ENCODE measurements around the gene DLG2.
"Not testable (repeated sequence)": the region's sequence is repeated elsewhere in the genome, so short reads cannot be mapped to it uniquely, and the experiment has no call there.

Gene DLG2

GRCh38 chr11:84990141-84990540 lies 637.0 kb downstream of the DLG2 start:
- DNase-seq (ENCODE audit: low spot score) = no peak

GRCh38 chr11:84987686-84988187 lies 639.4 kb downstream of the DLG2 start:
- not testable (repeated sequence) for DNase-seq (ENCODE audit: low spot score)

- no peak for DNase-seq (ENCODE audit: low spot score)
Measured at GRCh38 chr11:84981301-84981700, 645.8 kb downstream of the DLG2 start.

GRCh38 chr11:84969103-84969502 lies 658.0 kb downstream of the DLG2 start:
- no peak for DNase-seq (ENCODE audit: low spot score)

GRCh38 chr11:84965484-84965883 lies 661.7 kb downstream of the DLG2 start:
- DNase-seq (ENCODE audit: low spot score) = no peak

GRCh38 chr11:84963240-84963639 lies 663.9 kb downstream of the DLG2 start:
- peak; percentile 49 for DNase-seq (ENCODE audit: low spot score)

- DNase-seq (ENCODE audit: low spot score) = no peak
Measured at GRCh38 chr11:84962018-84962417, 665.1 kb downstream of the DLG2 start.

GRCh38 chr11:84958295-84958694 lies 668.8 kb downstream of the DLG2 start:
- no peak for DNase-seq (ENCODE audit: low spot score)

- no peak for DNase-seq (ENCODE audit: low spot score)
Measured at GRCh38 chr11:84950569-84951270, 676.4 kb downstream of the DLG2 start.

GRCh38 chr11:84947970-84948580 lies 679.1 kb downstream of the DLG2 start:
- DNase-seq (ENCODE audit: low spot score) = no peak

GRCh38 chr11:84947070-84947469 lies 680.1 kb downstream of the DLG2 start:
- no peak for DNase-seq (ENCODE audit: low spot score)

GRCh38 chr11:84930863-84931262 lies 696.3 kb downstream of the DLG2 start:
- no peak for DNase-seq (ENCODE audit: low spot score)

- no peak for DNase-seq (ENCODE audit: low spot score)
Measured at GRCh38 chr11:84929738-84930137, 697.4 kb downstream of the DLG2 start.

GRCh38 chr11:84924154-84924692 lies 702.9 kb downstream of the DLG2 start:
- DNase-seq (ENCODE audit: low spot score) = peak; percentile 29

GRCh38 chr11:84923489-84923888 lies 703.7 kb downstream of the DLG2 start:
- DNase-seq (ENCODE audit: low spot score) = peak; percentile 17

GRCh38 chr11:84922836-84923235 lies 704.3 kb downstream of the DLG2 start:
- peak; percentile 13 for DNase-seq (ENCODE audit: low spot score)

- no peak for DNase-seq (ENCODE audit: low spot score)
Measured at GRCh38 chr11:84922212-84922805, 704.8 kb downstream of the DLG2 start.

GRCh38 chr11:84914511-84914910 lies 712.6 kb downstream of the DLG2 start:
- no peak for DNase-seq (ENCODE audit: low spot score)

GRCh38 chr11:84909740-84910139 lies 717.4 kb downstream of the DLG2 start:
- DNase-seq (ENCODE audit: low spot score) = no peak

- no peak for DNase-seq (ENCODE audit: low spot score)
Measured at GRCh38 chr11:84906995-84907394, 720.1 kb downstream of the DLG2 start.

GRCh38 chr11:84905411-84905810 lies 721.7 kb downstream of the DLG2 start:
- DNase-seq (ENCODE audit: low spot score) = no peak

- DNase-seq (ENCODE audit: low spot score) = no peak
Measured at GRCh38 chr11:84902445-84902844, 724.7 kb downstream of the DLG2 start.

GRCh38 chr11:84901991-84902390 lies 725.2 kb downstream of the DLG2 start:
- DNase-seq (ENCODE audit: low spot score) = no peak
